K562 (cell line): ENCODE measurements around the gene XPA. TPM values are rescaled to one million over a fixed set of nuclear protein-coding genes. Genes with fewer than 3 reads are reported as not detected.

Source experiments
- BCL6 ChIP-seq: fragments of 250-450 bp; sonication (Bioruptor Pico); IDR thresholded peaks from 2 replicates; pipeline ENCODE4 v1.4.0; 2020
- L3MBTL2 ChIP-seq: fragments of 450-650 bp; IDR thresholded peaks from 2 replicates; pipeline ENCODE4 v1.6.1; 2016; ENCODE audit warnings: mild to moderate bottlenecking, moderate library complexity
- MCM3 ChIP-seq: fragments of 450-650 bp; IDR thresholded peaks from 2 replicates; pipeline ENCODE4 v1.6.1; 2016
- NCOR1 ChIP-seq: fragments of 450-650 bp; IDR thresholded peaks from 2 replicates; pipeline ENCODE4 v1.6.1; 2016; ENCODE audit warnings: mild to moderate bottlenecking, moderate library complexity
- NFIX ChIP-seq: fragments of 250-450 bp; sonication (Bioruptor Pico); IDR thresholded peaks from 2 replicates; pipeline ENCODE4 v1.4.0; 2020; ENCODE audit warnings: low read depth, mild to moderate bottlenecking, moderate library complexity
- RAD51 ChIP-seq: fragments of 450-650 bp; IDR thresholded peaks from 2 replicates; pipeline ENCODE4 v1.7.1; 2016; ENCODE audit warnings: low read depth, mild to moderate bottlenecking, borderline replicate concordance
- SRF ChIP-seq, 2 experiments: fragments of 250-450, 450-650 bp in 1 of 2; sonication (Bioruptor Pico) in 1 of 2; sonication (generic) in 1 of 2; formaldehyde crosslinking; IDR thresholded peaks; 2 replicates each; pipeline versions ENCODE4 v1.5.0 to v1.5.1; 2020 to 2022; ENCODE audit warnings: mild to moderate bottlenecking in 1 of 2, missing genetic modification reagents in 1 of 2
- THRAP3 ChIP-seq: fragments of 450-650 bp; IDR thresholded peaks from 2 replicates; pipeline ENCODE4 v1.6.1; 2016; ENCODE audit warnings: mild to moderate bottlenecking, inconsistent platforms, borderline replicate concordance
- ZFPM2 ChIP-seq: fragments of 250-450 bp; sonication (Bioruptor Pico); IDR thresholded peaks from 2 replicates; pipeline ENCODE4 v1.5.1; 2022; ENCODE audit warnings: mild to moderate bottlenecking
- ZNF175 ChIP-seq: fragments of 200-800 bp; sonication (Bioruptor generic); IDR thresholded peaks from 2 replicates; pipeline ENCODE4 v1.6.1; 2016; ENCODE audit warnings: low read depth, mild to moderate bottlenecking, missing genetic modification characterization, missing compliant biosample characterization
- ZNF277 ChIP-seq: fragments of 250-450 bp; sonication (Bioruptor Pico); IDR thresholded peaks from 2 replicates; pipeline ENCODE4 v1.8.0; 2022; ENCODE audit warnings: inconsistent platforms, mild to moderate bottlenecking, moderate library complexity, borderline replicate concordance
- ZNF561 ChIP-seq: fragments of 450-650 bp; formaldehyde crosslinking; conservative IDR thresholded peaks from 2 replicates; pipeline ENCODE4 v1.4.0; 2020; ENCODE audit warnings: mild to moderate bottlenecking, moderate library complexity
- ZNF695 ChIP-seq: fragments of 450-650 bp; formaldehyde crosslinking; IDR thresholded peaks from 2 replicates; pipeline ENCODE4 v1.4.0; 2020; ENCODE audit warnings: mild to moderate bottlenecking, moderate library complexity
- polyA plus RNA-seq, 8 experiments: library from polyadenylated mRNA; depleted of rRNA in 4 of 8; stranded (reverse) in 5 of 8; unstranded in 3 of 8; fragments of >200 nt; fragmentation: Nextera tagmentation in 2 of 8; fragmentation: Illumina TruSeq in 1 of 8; extraction: Ambion mirVana in 2 of 8; extraction: Trizol in 1 of 8; gene quantifications; 2 replicates each; pipeline versions ENCODE4 v1.2.1 to v1.2.3, GENCODE V29; 2011 to 2014; ENCODE audit warnings: inconsistent platforms in 1 of 8, missing spikeins in 1 of 8
- total RNA-seq, 7 experiments: library from RNA; depleted of rRNA in 6 of 7; stranded (reverse); fragments of >200 nt in 6 of 7; fragmentation: Illumina TruSeq in 2 of 7; extraction: Trizol in 2 of 7; gene quantifications; 2 replicates each; pipeline versions ENCODE4 v1.2.1 to v1.2.3, GENCODE V29; 2011 to 2021; ENCODE audit warnings: low replicate concordance in 1 of 7
- TF ChIP-seq, protein P1 (sequence below), 2 experiments: fragments of 450-650 bp in 1 of 2; sonication (generic) in 1 of 2; formaldehyde crosslinking in 1 of 2; IDR thresholded peaks; 2 replicates each; pipeline versions ENCODE4 v1.7.1 to v1.9.0; 2016 to 2022; ENCODE audit warnings: inconsistent platforms in 1 of 2, mild to moderate bottlenecking in 1 of 2, missing genetic modification reagents in 1 of 2
- TF ChIP-seq, protein P2 (sequence below): fragments of 450-650 bp; IDR thresholded peaks from 2 replicates; pipeline ENCODE4 v1.6.1; 2016; ENCODE audit warnings: borderline replicate concordance

The XPA gene
- total and polyA plus RNA-seq, 9 of the 15 experiments (the other 6 are each of a cell fraction or from before 2014, with no cell fraction given), result 5.1 to 18.2 (median 14.1) TPM

DNA sequence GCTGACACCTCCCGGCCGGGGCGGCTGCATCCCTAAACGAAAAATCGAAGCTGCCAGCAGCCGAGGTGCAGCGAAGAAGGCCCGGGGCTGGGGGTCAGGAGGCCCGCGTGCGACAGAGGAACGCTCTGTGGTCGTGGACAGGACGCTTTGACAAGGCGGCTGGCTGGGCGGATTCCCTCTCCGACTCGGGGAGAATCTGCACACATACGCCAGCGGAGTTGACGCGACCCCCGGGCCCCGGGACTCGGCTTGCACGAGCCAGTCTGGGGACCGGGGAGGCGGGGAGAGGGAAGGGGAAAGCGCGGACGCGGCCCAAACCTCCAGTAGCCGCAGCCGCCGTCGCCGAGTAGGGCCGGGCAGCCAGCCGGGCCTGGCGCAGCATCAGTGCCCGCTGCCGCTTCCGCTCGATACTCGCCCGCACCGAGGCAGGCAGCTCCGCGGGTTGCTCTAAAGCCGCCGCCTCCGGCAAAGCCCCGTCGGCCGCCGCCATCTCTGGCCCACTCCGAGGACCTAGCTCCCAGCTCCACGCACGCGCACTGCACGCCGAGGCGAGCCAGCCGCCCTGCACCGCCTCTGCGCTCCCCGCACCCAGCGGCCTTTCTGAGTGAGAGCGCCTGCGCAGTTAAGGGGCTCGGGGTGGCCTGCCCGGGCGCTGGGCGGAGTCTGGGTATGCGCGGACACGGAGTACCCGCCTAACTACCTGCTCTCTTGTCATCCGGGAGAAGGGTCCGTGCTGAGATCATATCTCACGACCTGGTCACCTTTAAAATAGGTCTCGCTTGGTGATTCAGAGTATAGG is at the start of gene XPA (continued):
- TF ChIP-seq, protein P1, sequence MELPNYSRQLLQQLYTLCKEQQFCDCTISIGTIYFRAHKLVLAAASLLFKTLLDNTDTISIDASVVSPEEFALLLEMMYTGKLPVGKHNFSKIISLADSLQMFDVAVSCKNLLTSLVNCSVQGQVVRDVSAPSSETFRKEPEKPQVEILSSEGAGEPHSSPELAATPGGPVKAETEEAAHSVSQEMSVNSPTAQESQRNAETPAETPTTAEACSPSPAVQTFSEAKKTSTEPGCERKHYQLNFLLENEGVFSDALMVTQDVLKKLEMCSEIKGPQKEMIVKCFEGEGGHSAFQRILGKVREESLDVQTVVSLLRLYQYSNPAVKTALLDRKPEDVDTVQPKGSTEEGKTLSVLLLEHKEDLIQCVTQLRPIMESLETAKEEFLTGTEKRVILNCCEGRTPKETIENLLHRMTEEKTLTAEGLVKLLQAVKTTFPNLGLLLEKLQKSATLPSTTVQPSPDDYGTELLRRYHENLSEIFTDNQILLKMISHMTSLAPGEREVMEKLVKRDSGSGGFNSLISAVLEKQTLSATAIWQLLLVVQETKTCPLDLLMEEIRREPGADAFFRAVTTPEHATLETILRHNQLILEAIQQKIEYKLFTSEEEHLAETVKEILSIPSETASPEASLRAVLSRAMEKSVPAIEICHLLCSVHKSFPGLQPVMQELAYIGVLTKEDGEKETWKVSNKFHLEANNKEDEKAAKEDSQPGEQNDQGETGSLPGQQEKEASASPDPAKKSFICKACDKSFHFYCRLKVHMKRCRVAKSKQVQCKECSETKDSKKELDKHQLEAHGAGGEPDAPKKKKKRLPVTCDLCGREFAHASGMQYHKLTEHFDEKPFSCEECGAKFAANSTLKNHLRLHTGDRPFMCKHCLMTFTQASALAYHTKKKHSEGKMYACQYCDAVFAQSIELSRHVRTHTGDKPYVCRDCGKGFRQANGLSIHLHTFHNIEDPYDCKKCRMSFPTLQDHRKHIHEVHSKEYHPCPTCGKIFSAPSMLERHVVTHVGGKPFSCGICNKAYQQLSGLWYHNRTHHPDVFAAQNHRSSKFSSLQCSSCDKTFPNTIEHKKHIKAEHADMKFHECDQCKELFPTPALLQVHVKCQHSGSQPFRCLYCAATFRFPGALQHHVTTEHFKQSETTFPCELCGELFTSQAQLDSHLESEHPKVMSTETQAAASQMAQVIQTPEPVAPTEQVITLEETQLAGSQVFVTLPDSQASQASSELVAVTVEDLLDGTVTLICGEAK (IDR thresholded peaks at IDR 0.05), result 0 out of 2 replicates have a peak, but pooled peaks have one; percentile 9
- TF ChIP-seq, protein P1 (CRISPR knock-in tag; IDR thresholded peaks at IDR 0.05), result 0 out of 2 replicates have a peak, but pooled peaks have one; percentile 25
- no peak for TF ChIP-seq MCM3
- peak; percentile 67 for TF ChIP-seq L3MBTL2
- TF ChIP-seq ZNF175, result no peak
- no peak for TF ChIP-seq ZNF695 (CRISPR knock-in tag)
- no peak for TF ChIP-seq NFIX (CRISPR knock-in tag)
- TF ChIP-seq THRAP3, result no peak
- TF ChIP-seq ZNF561 (CRISPR knock-in tag), result no peak
- no peak for TF ChIP-seq BCL6 (CRISPR knock-in tag)
- TF ChIP-seq NCOR1, result no peak
- no peak for TF ChIP-seq ZNF277 (CRISPR knock-in tag)
- no peak for TF ChIP-seq ZFPM2 (CRISPR knock-in tag)
- TF ChIP-seq, protein P2, sequence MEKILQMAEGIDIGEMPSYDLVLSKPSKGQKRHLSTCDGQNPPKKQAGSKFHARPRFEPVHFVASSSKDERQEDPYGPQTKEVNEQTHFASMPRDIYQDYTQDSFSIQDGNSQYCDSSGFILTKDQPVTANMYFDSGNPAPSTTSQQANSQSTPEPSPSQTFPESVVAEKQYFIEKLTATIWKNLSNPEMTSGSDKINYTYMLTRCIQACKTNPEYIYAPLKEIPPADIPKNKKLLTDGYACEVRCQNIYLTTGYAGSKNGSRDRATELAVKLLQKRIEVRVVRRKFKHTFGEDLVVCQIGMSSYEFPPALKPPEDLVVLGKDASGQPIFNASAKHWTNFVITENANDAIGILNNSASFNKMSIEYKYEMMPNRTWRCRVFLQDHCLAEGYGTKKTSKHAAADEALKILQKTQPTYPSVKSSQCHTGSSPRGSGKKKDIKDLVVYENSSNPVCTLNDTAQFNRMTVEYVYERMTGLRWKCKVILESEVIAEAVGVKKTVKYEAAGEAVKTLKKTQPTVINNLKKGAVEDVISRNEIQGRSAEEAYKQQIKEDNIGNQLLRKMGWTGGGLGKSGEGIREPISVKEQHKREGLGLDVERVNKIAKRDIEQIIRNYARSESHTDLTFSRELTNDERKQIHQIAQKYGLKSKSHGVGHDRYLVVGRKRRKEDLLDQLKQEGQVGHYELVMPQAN, result 0 out of 2 replicates have a peak, but pooled peaks have one; percentile 50
- TF ChIP-seq RAD51, result no peak
- TF ChIP-seq SRF (CRISPR knock-in tag; IDR thresholded peaks at IDR 0.05), result peak in 1 of 2 experiments; percentile 68; a peak in 2 of 4 replicates
